Measurements from ENCODE around the gene IMPG2.

The IMPG2 gene

DNA sequence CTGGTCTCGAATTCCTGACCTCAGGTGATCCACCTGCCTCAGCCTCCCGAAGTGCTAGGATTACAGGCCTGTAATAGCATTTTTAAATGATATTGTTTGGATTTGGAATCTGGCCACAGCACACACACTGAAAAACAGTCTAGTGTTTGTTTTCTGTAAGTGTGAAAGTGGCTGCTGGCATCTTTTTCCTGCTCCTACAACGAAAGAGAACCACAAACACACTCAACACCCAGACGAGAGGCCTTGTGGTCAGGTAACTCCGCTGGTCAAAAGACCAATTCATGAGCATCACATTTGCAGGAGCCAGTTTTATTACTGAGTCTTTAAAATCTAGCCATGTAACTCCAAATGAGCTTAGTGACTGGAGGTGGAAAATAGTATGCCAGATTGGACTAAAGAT, 50.2 kb downstream of the IMPG2 start:
- TF ChIP-seq, protein P1, sequence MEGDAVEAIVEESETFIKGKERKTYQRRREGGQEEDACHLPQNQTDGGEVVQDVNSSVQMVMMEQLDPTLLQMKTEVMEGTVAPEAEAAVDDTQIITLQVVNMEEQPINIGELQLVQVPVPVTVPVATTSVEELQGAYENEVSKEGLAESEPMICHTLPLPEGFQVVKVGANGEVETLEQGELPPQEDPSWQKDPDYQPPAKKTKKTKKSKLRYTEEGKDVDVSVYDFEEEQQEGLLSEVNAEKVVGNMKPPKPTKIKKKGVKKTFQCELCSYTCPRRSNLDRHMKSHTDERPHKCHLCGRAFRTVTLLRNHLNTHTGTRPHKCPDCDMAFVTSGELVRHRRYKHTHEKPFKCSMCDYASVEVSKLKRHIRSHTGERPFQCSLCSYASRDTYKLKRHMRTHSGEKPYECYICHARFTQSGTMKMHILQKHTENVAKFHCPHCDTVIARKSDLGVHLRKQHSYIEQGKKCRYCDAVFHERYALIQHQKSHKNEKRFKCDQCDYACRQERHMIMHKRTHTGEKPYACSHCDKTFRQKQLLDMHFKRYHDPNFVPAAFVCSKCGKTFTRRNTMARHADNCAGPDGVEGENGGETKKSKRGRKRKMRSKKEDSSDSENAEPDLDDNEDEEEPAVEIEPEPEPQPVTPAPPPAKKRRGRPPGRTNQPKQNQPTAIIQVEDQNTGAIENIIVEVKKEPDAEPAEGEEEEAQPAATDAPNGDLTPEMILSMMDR (IDR thresholded peaks at IDR 0.05; ENCODE audit: low read depth, low read length, missing control alignments), result no peak
- in situ Hi-C loops (cut with HindIII; ENCODE audit: low sequenced_read_pairs), result no loop called here
- DNase-seq (ENCODE audit: low read depth), result no peak

DNA sequence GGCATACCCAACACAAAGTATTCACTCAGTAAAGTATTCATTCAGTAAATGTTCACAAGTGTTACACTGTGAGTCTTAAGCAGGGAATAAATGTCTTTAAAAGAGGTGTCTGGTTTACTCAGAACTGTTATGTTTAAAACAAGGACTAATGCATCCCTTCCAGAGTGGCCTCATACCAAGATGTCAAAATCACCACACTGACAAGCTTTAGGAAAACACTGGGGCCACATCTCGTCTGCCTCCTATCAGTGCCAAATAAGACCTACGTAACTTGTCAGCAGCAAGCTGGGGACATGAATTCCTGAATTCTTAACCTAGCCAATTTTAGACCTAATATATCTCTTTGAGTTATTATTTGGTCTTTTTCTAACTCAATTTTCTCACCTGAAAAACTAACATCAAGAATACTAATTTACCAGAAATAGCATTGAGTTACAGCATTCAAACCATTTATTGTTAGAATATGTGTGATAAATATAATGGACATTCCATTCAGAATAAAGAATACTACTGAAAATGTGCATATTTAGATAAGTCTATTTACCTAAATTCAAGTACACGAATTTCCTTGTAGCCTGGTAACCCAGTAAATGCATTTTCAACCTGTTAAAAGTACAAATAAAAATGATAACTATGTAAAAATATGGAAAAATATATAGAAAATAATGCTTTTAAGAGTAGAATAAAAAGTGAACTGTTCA, 51.3 kb downstream of the IMPG2 start:
- in situ Hi-C loops (cut with HindIII; ENCODE audit: low sequenced_read_pairs), result no loop called here
- DNase-seq (ENCODE audit: low read depth), result no peak
- no peak overlapping the region for H3K4me3 ChIP-seq (ENCODE audit: low read depth, low read length)
- TF ChIP-seq, protein P1 (IDR thresholded peaks at IDR 0.05; ENCODE audit: low read depth, low read length, missing control alignments), result no peak

More for the DNA sequence above, 50.2 kb downstream of the IMPG2 start:
- H3K4me3 ChIP-seq (ENCODE audit: low read depth, low read length), result no peak overlapping the region

DNA sequence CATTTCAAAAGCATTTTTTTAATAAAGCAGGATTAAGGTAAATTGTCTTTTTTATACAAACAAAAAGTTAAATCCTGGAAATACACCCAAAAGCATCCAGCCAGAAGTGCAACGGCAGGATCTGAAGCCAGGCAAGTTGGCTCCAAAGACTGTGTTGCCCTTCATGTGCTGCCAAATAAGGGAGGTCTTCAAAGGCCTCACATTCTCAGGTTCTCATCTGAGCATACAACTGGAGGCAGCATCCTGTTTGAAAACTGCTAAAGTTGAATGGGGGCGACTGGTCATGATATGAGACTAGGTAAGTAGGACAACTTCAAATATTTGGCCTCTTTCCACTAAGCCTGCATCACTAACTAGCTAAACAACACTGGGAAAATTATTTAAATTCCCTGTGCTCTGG, 52.2 kb downstream of the IMPG2 start:
- no peak for DNase-seq (ENCODE audit: low read depth)
- TF ChIP-seq, protein P1 (IDR thresholded peaks at IDR 0.05; ENCODE audit: low read depth, low read length, missing control alignments), result no peak
- H3K4me3 ChIP-seq (ENCODE audit: low read depth, low read length), result no peak overlapping the region
- in situ Hi-C loops (cut with HindIII; ENCODE audit: low sequenced_read_pairs), result no loop called here

DNA sequence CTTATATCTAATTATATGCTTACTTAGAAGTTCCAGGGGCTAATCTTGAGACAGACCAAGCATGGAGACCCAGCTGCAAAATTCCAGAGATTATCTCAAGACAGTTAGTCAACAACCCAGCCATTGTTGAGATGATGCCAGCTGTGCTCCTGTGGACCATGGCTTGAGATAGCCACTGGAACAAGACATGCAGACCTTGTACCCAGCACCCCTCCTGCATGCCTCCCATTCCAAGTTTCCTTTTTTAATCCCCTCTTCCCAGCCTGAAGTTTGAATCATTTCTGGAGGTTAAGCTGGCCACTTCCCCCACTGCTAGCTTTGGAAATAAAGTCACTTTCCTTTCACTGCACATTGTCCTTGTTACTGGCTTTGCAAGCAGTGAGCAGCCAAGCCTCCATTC, 53.8 kb downstream of the IMPG2 start:
- DNase-seq (ENCODE audit: low read depth), result no peak
- TF ChIP-seq, protein P1 (IDR thresholded peaks at IDR 0.05; ENCODE audit: low read depth, low read length, missing control alignments), result no peak
- in situ Hi-C loops (cut with HindIII; ENCODE audit: low sequenced_read_pairs), result no loop called here
- H3K4me3 ChIP-seq (ENCODE audit: low read depth, low read length), result no peak overlapping the region

- in situ Hi-C loops (cut with HindIII; ENCODE audit: low sequenced_read_pairs), result no loop called here
- H3K4me3 ChIP-seq (ENCODE audit: low read depth, low read length), result no peak overlapping the region
- TF ChIP-seq, protein P1 (IDR thresholded peaks at IDR 0.05; ENCODE audit: low read depth, low read length, missing control alignments), result no peak
- no peak for DNase-seq (ENCODE audit: low read depth)
Observed at GRCh38 chr3:101266071-101266470, 54.3 kb downstream of the IMPG2 start.

GRCh38 chr3:101262393-101263240, 57.8 kb downstream of the IMPG2 start:
- TF ChIP-seq, protein P1 (IDR thresholded peaks at IDR 0.05; ENCODE audit: low read depth, low read length, missing control alignments), result no peak
- H3K4me3 ChIP-seq (ENCODE audit: low read depth, low read length), result no peak overlapping the region
- DNase-seq (ENCODE audit: low read depth), result no peak
- in situ Hi-C loops (cut with HindIII; ENCODE audit: low sequenced_read_pairs), result no loop called here
